ENCODE results near the gene EHBP1. TPM values are rescaled to one million over a fixed set of nuclear protein-coding genes. Genes with fewer than 3 reads are reported as not detected.

Gene EHBP1
- total RNA-seq, 1 experiment from 2014 or later, result 32.1 TPM

DNA sequence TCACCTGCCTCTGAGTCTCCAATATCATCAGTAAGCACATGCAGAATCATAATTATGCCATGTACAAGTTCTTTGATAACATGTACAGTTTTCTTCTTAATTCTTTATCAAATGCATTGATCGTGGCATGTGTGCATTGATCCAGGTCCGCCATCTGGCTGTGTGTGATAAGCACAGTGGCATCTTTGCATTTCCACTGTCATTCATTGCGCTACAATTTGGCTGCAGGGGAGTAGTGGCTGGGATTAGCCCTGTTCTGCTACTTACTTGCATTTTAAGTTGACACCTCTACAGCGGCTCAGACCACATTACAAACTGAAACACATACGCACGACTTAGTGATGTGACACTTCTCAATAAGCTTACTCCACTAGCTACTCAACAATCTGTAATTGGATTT lies 261.5 kb downstream of the EHBP1 start:
- no peak for DNase-seq (ENCODE audit: low spot score)
- Histone ChIP-seq H3K4me1 (ENCODE audit: insufficient read depth, low read length, poor library complexity, severe bottlenecking) (no peaks in the 10 kb centered on the region), H3K4me3 (ENCODE audit: low read depth, low read length, poor library complexity, severe bottlenecking) (no peak overlapping the region), H3K9me3 (ENCODE audit: low read depth, low read length, poor library complexity, severe bottlenecking) (no peaks in the 10 kb centered on the region), H3K27ac (ENCODE audit: low read depth, low read length, poor library complexity, severe bottlenecking) (no peak overlapping the region), H3K27me3 (replicated peaks; ENCODE audit: insufficient read depth, low read depth, low read length, poor library complexity) (no peaks in the 10 kb centered on the region), H3K36me3 (ENCODE audit: insufficient read depth, low read length, poor library complexity, severe bottlenecking) (no peaks in the 10 kb centered on the region)
- ChIA-PET POLR2A (ENCODE audit: low non-redundant PET) (no interaction called here), CTCF (interaction anchor here (0.5 kb wide), 1 partner anchor 14 kb away, joined by 4 read pairs; no protein-coding TSS in a partner anchor)
- no TSS peak for BruUV-seq (replicated peaks)
- TF ChIP-seq EZH2 (IDR thresholded peaks at IDR 0.05; ENCODE audit: borderline replicate concordance, low read depth, low read length, poor library complexity, severe bottlenecking), result no peak
- TF ChIP-seq, protein P1, sequence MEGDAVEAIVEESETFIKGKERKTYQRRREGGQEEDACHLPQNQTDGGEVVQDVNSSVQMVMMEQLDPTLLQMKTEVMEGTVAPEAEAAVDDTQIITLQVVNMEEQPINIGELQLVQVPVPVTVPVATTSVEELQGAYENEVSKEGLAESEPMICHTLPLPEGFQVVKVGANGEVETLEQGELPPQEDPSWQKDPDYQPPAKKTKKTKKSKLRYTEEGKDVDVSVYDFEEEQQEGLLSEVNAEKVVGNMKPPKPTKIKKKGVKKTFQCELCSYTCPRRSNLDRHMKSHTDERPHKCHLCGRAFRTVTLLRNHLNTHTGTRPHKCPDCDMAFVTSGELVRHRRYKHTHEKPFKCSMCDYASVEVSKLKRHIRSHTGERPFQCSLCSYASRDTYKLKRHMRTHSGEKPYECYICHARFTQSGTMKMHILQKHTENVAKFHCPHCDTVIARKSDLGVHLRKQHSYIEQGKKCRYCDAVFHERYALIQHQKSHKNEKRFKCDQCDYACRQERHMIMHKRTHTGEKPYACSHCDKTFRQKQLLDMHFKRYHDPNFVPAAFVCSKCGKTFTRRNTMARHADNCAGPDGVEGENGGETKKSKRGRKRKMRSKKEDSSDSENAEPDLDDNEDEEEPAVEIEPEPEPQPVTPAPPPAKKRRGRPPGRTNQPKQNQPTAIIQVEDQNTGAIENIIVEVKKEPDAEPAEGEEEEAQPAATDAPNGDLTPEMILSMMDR (conservative IDR thresholded peaks at IDR 0.05; ENCODE audit: low read depth, low read length), result no peak
- intact Hi-C loops (cut with micrococcal nuclease; ENCODE audit: unreplicated experiment), result no loop called here

DNA sequence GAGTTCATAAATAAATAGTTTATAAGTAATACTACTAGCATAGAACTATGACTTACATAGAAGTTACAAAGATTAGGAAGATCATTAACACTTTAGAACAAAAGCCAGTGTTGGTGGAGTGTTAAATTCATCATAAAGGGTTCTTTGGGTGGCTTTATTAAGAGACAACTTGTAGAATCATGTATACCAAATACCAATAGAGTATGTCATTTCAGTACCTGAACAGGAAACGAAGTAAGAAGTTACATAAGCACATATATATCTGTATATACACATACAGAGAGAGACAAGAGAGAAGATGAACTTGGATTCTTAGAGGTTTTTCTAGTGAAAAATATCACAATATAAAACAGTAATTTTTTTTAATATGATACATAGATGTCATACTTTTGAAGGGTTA lies 262.7 kb downstream of the EHBP1 start:
- TF ChIP-seq EZH2 (IDR thresholded peaks at IDR 0.05; ENCODE audit: borderline replicate concordance, low read depth, low read length, poor library complexity, severe bottlenecking), result no peak
- TF ChIP-seq, protein P1 (conservative IDR thresholded peaks at IDR 0.05; ENCODE audit: low read depth, low read length), result no peak
- no TSS peak for BruUV-seq (replicated peaks)
- H3K4me3 ChIP-seq (ENCODE audit: low read depth, low read length, poor library complexity, severe bottlenecking), result no peak overlapping the region
- CTCF ChIA-PET, result no interaction called here
- intact Hi-C loops (cut with micrococcal nuclease; ENCODE audit: unreplicated experiment), result no loop called here
- no peaks in the 10 kb centered on the region for H3K36me3 ChIP-seq (ENCODE audit: insufficient read depth, low read length, poor library complexity, severe bottlenecking)
- H3K27me3 ChIP-seq (replicated peaks; ENCODE audit: insufficient read depth, low read depth, low read length, poor library complexity), result no peaks in the 10 kb centered on the region
- no peaks in the 10 kb centered on the region for H3K4me1 ChIP-seq (ENCODE audit: insufficient read depth, low read length, poor library complexity, severe bottlenecking)
- no peaks in the 10 kb centered on the region for H3K9me3 ChIP-seq (ENCODE audit: low read depth, low read length, poor library complexity, severe bottlenecking)
- POLR2A ChIA-PET (ENCODE audit: low non-redundant PET), result no interaction called here
- DNase-seq (ENCODE audit: low spot score), result no peak
- H3K27ac ChIP-seq (ENCODE audit: low read depth, low read length, poor library complexity, severe bottlenecking), result no peak overlapping the region

DNA sequence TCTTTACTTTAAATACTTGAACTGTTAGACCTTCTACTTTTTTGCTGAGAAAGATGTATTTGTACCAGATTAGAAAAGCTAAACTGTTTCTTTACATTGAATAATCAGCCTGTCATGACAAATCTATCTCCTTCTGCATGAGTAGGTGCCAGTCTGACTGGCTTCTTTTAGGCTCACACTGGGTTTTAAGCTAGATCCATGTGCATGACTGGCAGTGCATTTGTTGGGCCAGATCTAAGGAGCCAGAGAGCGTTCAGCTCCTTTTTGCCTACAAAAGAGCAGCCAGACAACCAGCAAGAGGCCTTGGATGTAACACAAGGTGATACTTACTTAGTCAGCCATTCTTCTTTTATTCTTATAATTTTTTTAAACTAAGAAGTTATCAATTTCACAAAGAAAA lies 263.2 kb downstream of the EHBP1 start:
- Histone ChIP-seq H3K27ac (ENCODE audit: low read depth, low read length, poor library complexity, severe bottlenecking) (no peak overlapping the region), H3K4me1 (ENCODE audit: insufficient read depth, low read length, poor library complexity, severe bottlenecking) (no peaks in the 10 kb centered on the region), H3K36me3 (ENCODE audit: insufficient read depth, low read length, poor library complexity, severe bottlenecking) (no peaks in the 10 kb centered on the region), H3K9me3 (ENCODE audit: low read depth, low read length, poor library complexity, severe bottlenecking) (no peaks in the 10 kb centered on the region), H3K4me3 (ENCODE audit: low read depth, low read length, poor library complexity, severe bottlenecking) (no peak overlapping the region), H3K27me3 (replicated peaks; ENCODE audit: insufficient read depth, low read depth, low read length, poor library complexity) (no peaks in the 10 kb centered on the region)
- CTCF ChIA-PET, result no interaction called here
- BruUV-seq (replicated peaks), result no TSS peak
- TF ChIP-seq, protein P1 (conservative IDR thresholded peaks at IDR 0.05; ENCODE audit: low read depth, low read length), result no peak
- TF ChIP-seq EZH2 (IDR thresholded peaks at IDR 0.05; ENCODE audit: borderline replicate concordance, low read depth, low read length, poor library complexity, severe bottlenecking), result no peak
- POLR2A ChIA-PET (ENCODE audit: low non-redundant PET), result no interaction called here
- intact Hi-C loops (cut with micrococcal nuclease; ENCODE audit: unreplicated experiment), result no loop called here
- DNase-seq (ENCODE audit: low spot score), result no peak
